GM18502 (cell line): ENCODE results near the gene KHDC4.
A peak's percentile ranks its signal among the peaks of the same experiment; 100 is the strongest.

Source experiments
- ATAC-seq: cut with Tn5 transposase; IDR thresholded peaks from one replicate; pipeline ENCODE4 v1.9.1; 2021; ENCODE audit warnings: mild to moderate bottlenecking; ENCODE audit not compliant: unreplicated experiment, poor library complexity

Gene KHDC4

DNA sequence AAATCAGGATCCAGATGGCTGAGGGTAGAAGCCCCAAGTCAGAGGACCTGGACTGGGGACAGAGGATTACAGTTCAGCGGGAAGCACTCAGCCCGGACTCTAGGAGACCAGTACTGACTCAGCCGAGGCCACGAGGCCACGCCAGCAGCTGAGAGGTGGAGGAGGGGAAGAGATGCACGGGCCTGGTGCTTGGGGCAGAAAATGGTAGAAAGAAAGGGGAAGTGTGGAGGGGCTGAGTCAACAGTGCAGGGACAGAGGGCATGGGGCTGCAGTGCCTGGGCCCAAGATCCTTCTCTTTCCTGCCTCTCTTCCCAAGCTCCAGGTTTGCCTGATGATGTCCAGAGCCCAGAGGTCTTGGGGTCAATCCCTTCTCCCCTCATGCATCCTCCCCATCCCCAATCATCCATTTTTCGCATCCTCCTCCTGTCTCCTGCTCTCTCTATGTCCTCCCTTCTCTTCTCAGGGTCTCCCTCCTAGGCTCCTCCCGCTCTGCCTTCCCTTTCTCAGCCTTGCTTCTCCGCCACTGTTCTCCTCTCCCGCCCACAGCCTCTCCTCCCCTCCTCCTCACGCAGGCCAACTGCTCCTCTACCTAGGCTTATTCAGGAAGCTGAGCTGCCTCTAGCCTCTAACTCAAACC is 36.4 kb upstream of the KHDC4 start:
- peak; percentile 62 for ATAC-seq

DNA sequence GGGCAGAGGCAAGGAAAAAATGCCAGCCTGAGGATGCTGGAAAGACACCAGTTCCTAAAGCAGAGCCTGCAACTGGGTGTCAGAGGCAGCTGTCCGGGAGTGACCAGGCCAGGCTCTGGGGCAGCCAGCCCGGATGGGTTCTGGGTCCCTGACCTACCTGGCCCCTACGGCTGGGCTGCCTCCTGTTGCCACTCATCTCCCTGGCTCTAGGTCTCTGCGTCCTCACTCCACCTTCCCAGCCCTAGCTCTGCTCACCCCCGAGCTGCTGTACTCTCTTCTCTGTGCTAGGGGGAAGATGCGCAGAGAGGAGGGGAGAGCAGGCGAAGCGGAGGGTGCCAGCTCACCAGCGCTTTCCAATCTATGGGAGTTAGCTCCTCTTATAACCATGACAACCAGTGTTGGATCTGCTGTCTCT is 35.2 kb upstream of the KHDC4 start:
- no peak for ATAC-seq

DNA sequence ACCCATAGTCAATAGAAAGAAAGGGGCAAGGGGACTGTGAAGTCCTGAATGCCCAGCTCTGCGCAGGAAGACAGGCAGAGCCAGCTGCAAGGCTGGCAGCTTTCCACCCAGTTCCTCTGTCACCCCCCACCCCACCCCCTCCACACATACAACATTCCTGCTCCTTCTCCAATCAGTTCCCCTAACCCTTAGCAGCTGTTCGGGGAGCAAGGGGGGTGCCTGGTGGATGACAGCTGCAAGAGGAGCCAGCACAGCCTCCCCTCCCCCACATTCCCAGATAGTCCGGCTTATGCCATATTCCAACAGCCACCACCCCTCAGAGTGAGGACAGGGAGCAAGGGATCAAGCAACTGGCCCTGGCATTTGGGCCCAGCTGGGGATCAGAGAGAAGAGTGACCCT is 34.5 kb upstream of the KHDC4 start:
- no peak for ATAC-seq

DNA sequence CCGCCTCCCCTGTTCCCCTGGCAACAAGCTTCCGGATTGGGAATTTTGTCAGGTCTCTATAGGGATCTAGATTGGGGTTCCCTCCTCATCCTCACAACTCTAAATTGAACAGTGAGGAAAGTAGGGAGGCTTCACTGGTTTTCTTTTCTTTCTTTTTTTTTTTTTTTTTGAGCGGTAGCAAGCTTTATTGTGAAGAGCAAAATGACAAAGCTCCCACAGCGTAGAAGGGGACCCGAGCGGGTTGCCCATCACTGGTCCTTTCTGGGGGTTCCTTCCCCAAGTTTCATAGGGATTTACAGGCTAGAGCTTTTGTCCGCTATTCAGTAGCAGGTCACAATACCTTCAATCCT is 33.8 kb upstream of the KHDC4 start:
- ATAC-seq: no peak

DNA sequence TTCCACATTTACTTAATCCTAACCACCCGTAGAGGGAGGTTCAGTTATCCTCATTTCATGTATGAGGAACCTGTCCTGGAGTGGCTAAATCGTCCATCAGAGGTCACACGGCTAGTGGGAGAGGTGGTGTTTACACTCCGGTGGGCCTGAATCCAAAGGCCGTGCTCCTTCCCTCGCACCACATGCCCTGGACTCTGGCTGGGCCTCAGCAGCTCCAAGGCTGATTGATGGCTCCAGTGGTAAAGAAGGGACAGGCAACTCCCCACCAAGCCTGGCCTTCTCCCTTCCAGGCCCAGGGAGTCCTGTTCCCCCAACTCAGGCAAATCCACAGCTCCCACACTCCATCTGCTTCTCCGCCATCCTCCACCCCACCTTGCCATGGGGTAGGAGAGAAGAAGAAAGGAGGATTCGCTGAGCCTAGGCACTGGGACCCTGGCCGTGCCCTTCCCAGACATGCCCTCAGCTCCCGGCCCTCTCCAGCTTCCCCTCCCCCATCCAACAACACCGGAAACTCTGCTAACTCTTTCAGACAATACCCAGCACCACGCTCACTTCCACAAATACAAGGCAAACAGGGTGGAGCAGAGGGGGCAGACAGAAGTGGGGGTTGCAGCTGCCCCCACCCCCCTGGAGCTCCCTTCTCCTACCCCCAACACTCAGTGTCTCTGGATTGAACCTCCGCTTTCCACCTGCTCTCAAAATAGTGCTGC is 33.3 kb upstream of the KHDC4 start:
- no peak for ATAC-seq

- ATAC-seq: no peak
Observed at GRCh38 chr1:155966750-155967149, 32.5 kb upstream of the KHDC4 start.

DNA sequence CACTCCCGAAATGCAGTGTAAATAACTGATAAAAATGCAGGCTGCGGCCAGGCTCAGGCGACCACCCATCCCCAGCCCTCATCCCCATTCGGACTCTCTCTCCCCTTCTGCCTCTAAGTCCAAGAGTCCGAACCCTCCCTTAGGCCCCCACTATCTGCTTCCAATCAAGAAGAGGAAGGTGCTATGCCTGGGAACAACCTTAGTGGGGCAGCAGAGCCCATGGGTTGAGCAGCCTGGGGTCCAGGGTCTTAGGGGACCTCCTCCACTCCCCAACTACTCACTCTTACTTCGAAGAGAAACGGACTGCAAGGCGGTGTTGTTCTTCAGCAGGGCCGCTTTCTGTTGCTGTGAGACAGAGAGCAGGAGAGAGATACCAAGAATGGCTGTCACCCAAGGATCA is 31.9 kb upstream of the KHDC4 start:
- no peak for ATAC-seq

GRCh38 chr1:155964193-155964592 is 30.0 kb upstream of the KHDC4 start:
- ATAC-seq: no peak

DNA sequence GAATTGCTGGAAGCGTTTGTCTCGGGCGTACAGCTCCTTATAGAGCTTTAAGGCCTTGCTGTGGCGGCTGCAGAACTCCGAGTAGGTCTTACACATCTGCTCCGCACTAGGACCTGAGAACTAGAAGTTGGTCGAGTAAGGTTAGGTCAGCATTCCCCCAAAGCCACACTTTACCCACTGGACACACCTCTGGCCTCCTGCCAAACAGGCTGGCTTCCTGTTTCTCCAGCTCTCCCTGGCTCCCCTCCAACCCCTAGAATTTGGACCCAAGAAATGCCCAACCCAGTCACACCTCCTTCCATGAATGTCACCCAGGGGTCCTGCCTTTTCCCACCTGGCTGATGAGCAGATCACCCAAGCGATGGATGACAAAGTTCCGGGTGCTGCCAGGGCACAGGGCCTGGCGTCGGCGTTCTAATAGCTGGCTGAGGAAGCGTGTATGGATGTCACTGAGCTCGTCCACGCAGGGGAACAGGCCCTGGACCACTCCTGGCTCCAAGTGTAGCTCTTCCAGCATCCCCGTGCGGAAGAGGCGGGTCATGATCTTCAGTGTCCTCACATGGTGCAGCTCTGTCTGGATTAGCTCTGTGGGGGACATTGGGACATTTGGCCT is 28.5 kb upstream of the KHDC4 start:
- no peak for ATAC-seq

DNA sequence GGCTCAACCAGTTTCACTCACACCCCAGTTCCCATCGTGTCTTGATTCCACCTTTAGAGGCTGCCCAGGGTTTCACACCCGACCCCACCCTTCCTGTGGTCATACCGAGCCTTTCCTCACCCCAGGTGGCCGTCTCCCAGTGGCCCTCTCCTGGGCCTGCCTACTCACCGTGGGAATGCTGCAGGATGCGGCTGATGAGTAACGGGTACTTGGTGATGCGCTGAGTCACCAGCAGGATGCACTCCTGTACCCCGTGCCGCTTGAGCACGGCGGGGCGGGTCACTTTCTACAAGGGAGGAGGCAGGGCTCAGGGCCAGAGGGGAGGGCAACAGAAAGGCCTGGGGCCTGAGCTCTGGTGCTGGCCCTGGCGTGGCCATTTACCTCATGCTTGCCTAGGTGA is 27.7 kb upstream of the KHDC4 start:
- no peak for ATAC-seq

GRCh38 chr1:155960081-155960745 is 26.0 kb upstream of the KHDC4 start:
- ATAC-seq: no peak

- ATAC-seq: no peak
Observed at GRCh38 chr1:155957411-155957915, 23.2 kb upstream of the KHDC4 start.

DNA sequence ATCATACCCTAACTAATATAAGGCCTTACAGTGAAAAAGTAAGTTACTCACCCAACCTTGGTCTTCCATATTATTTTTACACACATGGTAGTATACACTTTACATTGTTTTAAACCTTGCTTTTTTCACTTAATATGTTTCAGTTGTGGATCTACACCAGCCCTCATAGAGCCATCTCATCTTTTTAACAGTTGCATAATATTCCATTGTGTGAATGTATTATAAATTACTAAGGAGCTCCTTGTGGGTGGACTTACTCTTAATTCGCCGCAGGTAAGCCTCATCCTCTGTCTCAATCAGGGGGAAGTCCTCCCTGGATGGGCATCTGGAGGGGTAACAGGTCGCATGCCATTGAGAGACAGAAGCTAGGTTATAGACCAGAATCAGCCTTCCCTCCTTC is 20.4 kb upstream of the KHDC4 start:
- no peak for ATAC-seq

GRCh38 chr1:155952505-155952890 is 18.3 kb upstream of the KHDC4 start:
- no peak for ATAC-seq

DNA sequence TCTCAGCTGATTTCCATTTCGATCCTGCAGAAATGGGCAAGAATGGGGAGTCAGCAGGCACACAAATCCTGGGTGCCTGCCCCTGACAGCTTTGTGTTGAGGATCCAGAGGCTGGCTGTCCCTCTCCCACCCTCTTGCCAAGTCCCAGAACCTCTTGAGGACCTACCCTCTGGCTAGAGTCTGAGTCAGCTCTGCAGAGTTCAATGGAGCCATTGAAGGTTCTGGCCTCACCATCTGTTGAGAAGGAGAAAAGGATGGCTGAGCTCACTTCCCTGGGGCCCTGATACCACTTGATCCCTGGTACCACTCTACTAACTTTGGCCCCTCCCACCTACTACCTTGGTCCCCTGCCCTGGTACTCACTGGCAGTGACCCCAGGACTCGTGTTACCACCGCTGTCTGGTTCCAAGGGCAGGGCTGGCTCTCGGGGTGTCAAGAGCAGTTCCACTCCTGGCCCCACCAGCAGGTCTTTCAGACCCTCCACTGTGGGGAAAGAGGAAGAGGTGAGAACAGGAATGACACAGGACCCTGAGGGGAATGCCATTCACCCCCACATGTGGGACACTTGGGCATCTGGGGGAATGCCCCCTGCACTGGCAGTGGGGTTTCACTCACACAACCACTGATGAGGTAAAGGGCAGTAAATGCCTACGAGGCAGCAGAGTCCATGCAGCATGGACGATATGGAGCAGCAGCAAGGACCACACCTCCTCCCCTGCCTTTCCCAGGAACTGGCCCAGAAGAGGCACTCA is 17.7 kb upstream of the KHDC4 start:
- ATAC-seq: no peak

GRCh38 chr1:155950829-155951228 is 16.6 kb upstream of the KHDC4 start:
- ATAC-seq: no peak

DNA sequence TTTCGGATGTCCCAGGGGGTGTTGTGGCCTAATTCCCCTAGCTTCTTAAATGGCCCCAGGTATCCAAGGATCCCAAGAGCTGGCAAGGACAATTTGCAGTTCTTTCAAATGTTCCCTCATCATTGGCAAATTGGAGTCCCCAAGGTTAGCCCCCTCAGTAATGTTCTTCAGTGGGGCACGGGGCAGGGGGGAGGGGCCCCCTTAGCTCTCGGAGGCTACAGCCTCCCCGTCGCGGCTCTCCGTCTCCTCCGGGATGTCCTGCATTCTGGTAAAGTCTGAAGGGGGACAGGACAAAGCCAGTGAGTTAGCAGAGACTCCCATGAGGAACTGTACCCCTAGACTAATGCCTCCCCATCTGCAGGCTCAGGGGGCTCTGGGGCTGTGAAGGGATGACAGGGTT is 13.5 kb upstream of the KHDC4 start:
- ATAC-seq: no peak

DNA sequence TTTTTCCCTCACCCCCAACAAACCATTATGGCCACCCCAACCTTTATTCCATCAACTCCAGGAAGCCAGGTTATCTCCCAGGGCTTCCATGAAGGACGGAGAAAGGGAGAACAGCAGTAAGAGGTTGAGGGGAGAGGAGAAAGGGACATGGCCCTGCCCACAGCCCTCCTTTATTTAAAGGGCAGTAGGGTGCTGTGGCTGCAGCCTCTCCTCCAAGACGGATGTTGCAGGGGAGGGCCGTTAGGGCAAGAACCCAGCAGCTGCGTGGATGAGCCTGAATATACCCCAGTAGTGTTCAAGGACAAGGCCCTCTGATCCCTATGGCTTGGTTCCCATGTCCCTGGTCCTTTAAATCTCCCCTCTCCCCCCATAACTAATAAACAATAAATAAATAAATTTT is 13.1 kb upstream of the KHDC4 start:
- ATAC-seq: no peak

- peak; percentile 20 for ATAC-seq
Observed at GRCh38 chr1:155946633-155947219, 12.5 kb upstream of the KHDC4 start.

GRCh38 chr1:155944444-155944799 is 10.2 kb upstream of the KHDC4 start:
- ATAC-seq: no peak
